NCI-H2227 (cell line): ENCODE data around the gene BABAM2.

Experiments used
- DNase-seq: peaks from one replicate; lab custom pipeline; 2025; ENCODE audit not compliant: unreplicated experiment; lab: John Stamatoyannopoulos, UW

The BABAM2 gene

DNA sequence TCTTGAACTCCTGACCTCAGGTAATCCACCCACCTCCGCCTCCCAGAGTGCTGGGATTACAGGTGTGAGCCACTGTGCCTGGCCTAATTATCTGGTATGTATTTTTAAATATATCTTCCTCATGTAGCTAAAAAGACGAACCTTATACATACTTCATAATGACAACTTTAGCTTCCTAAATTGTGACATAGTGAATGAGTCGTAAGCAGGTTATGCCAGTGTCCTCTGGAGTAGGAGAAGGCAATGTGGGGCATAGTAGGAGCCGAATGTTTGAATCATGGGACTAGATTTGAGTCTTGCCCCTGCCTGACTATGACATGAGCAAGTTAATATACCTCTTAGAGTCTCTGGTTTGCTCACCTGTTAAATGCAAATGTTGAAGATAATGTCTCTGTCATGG is 406.4 kb downstream of the BABAM2 start:
- no peak for DNase-seq

DNA sequence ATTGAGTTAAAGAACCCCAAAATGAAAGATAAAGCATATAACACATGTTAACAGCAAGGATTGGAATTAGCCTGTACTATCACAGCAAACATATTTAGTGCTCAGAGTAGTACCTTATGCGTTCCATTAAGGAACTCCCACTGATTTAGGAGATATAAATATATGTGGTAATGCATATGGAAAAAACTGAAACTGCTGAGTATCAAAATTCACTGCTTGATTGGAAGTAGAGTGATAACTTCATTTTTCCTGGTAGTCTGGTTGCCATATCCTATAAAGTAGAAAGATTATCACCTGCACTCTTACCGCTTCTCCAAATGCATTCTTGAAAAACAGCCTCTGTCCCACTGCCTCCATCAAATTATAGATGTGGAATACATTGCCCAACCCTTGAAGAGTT is 407.0 kb downstream of the BABAM2 start:
- DNase-seq, result no peak

DNA sequence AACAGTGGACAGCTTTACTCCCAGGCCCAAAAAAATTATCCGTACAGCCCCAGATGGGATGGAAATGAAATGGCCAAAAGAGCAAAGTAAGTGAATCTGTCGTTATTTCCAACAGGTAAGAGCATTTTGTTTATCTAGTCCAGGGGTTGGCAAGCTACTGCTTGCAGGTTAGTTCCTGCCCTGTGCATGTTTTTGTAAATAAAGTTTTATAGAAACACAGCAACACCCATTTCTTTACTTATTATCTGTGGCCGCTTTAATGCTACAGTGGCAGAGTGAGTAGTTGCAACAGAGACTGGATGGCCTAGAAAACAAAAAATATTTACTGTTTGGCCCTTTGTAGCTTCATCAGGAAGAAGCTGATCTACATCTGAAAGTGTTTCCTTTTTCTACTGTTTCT is 407.9 kb downstream of the BABAM2 start:
- DNase-seq, result no peak

DNA sequence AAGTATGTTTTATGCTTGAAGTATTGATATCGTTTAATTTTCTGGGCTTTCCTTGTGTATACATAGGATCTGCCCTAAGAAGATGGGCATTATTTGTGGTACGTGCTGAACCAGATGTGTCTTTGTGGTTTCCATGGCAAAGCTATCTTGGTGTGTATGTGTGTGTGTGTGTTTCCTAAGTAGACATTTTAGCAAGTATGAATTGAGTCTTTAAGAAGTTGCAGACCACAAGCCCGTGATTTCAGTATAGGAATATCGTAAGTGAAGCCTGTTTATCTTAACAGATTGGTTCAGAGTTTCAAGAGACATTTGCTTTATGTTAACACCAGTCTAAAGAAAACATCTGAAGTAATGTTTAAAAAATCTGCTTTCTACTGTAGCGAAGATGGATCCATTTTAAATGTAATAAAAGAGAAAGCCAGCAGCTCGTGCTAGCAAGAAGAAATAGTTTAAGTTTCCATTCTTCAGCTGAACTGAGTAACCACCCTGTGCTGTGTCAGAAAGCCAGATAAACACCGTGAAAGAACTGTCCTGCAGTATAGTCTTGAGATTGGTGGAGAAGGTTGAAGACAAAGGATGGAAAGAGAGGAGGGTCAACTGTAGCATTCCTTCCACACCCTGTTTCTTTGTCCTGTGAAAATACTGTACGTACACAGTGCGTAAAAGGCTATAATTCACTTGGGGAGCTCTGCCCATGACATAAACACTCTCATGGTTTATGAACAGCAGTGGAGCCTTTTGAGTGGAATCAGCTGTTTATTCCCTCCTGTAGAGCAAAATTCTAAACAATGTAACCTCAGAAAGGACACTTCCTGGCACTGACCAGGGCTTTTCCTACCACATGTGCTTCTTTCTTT is 410.2 kb downstream of the BABAM2 start:
- peak; percentile 67 for DNase-seq

DNA sequence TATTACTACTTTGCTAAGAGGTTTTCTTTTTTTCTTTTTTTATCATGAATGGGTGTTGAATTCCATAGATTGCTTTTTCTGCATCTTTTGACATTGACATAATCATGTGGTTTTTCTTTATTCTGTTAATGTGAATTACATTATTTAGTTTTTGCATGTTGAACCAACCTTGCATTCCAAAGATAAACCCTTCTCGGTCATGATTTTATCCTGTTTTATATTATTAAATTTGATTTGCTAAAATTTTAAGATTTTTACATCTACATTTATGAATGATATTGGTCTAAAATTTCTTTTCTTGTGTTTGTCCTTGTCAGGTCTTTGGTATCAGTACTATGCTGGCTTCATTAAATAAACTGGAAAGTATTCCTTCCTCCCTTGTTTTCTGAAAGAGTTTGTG is 414.7 kb downstream of the BABAM2 start:
- no peak for DNase-seq

DNA sequence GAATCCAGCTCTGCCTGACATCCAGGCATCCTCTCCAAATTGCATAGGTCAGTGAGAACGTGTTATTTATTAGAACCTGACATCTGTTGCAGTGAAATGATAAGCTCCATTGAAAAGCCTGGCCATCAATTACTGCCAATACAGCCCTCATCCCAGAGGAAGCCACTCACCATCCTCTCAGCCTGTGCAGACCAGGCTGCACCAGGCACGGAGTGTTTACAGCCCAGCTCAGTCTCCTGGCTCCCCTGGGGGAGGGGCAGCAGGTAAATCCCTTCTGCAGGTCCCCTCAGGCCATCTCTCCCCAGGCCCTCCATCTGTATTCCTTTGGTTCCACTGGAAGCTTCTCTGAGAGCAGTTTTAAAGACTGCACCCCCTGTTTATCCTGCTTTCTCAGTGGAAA is 419.6 kb downstream of the BABAM2 start:
- DNase-seq, result peak; percentile 51

DNA sequence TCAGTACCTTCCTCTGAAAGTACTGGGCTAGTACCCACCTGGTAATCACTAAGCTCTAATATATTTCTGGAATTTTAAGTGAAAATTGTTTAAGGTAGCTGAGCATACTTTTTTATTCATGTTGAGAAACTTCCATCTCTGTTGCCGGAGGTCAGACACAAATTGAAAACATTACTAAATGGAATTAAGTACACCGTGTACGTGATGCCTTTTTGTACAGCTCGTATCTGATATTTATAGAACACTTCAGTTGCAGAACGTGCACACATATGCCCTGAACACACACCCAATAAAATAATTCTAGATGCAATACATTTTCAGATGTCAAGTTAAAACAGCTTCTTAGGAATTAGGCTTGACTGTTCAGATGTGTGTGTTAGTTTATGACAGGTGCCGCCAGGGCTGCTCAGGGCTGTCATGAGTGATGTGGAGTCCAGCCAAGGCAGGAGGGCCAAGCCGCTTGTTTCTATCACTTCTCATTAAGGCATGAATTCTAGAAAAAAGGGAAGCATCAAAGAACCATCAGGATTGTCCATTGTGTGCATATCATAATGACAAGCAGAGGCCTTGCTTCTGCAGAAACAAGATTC is 421.2 kb downstream of the BABAM2 start:
- no peak for DNase-seq

DNA sequence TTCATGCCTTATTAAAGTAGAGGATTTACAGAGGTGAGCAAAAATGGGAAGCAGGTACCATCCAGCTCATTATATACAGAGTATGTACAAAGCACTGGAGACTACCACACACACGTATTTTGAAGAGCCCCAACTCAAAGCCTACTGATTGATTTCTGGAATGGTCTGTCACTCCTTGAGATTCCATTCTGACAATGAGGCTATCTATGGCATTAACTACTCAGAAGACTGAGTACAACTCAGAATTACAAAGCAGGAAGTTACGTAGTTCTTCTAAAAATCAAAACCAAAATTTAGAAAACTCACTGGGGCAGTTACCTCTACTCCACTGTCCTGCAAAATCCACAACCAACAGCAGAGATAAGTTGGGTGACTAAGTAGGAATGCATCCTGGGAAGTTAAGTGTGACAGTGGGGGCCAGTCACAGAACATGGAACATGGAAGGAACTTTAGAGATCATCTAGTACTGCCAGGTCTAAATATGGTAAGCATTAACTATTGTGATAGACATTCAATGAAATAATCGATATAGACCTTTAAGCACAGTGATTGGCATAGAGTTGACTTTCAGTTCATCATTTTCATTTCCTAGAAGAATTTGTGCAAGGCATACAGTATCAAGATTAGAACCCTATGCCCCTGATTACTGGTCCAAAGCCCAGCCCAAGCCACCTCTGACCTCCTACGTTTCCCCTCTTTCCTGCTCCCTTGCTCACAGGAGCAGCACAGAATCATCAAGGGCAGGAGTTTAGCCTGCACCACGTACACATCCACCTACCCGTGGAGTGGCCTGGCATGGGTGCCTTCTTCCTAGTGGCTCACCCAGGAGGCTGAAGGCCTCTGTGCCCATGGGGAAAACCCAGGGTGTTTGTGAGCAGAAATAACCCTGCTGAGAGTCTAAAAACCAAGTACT is 422.0 kb downstream of the BABAM2 start:
- no peak for DNase-seq

DNA sequence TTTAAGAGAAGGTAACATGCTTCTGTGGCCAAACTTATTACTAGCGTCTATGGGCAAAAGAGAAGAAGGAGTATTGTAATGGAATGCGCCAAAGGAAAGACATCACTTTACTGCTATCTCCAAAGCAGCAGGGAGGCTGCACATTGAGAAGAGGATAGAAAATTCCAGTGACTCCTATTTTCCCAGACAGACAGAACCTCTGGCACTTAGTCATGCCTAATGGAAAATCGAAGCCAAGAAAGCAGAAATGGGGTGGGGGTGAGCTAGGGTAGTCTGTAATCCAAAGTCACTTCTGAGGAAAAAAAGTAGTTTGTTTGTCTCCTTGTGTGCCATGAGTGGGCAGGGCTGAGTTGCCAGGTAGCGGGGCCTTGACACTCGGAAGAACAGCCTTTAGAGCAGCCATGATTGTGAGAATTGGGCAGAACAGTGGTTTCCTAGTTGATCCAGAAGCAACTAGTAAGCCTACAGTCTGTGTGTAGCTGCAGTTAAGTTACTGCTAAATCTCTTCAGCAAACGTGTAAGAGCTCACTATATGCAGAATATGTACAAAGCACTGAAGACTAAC is 422.8 kb downstream of the BABAM2 start:
- DNase-seq, result no peak

DNA sequence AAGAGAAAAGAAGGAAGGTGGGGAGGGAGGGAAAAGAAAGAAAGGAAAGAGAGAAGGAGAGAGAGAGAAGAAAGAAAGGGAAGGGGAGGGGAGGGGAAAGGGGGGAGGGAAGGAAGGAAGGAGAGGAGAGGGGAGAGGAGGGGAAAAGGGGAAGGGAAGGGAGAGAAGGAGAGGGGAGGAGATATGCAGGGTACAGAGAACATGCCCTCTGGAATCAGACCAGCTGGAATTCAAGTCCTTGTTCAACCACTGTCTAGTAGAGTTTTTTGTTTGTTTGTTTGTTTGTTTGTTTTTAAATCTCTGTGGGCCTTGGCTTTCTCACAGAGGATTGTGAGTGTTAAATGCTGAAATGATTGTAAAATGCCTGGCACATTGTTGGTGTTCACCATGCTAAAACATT is 424.4 kb downstream of the BABAM2 start:
- no peak for DNase-seq

DNA sequence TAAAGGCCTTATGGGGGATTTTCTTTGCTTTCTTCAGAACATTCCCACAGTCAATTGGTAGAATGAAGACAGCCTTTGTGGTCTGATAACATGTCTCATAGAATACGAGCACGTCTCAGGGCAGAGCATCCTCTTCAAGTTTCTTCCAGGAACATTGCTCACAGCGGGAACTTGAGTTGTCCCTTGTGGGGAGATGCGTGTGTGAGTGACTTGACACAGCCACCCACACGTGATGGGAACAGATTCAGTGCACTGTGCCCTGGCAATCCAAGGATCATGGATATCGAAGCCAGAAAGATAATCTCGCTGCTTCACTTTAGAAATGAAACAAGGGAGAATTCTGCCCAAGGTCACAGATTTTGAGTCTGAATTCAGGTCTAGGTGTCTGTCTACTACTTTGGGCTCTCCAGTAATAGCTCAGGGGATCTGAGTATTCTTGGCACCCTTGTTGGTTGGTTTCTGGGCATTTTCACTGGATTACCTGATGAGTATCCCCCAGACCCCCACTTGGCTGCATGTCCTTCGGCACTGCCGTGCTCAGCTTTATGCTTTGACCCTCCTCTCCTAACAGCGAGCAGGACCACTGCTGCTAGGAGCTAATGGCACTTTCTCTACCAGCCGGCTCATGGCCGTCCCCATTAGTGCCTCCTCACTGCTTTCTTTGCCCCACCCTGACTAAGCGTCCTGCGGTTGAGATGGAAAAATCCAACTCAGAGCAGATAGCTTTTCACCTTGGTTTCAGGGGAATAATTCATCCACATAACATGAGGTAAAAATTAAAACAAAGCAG is 426.2 kb downstream of the BABAM2 start:
- DNase-seq, result no peak

DNA sequence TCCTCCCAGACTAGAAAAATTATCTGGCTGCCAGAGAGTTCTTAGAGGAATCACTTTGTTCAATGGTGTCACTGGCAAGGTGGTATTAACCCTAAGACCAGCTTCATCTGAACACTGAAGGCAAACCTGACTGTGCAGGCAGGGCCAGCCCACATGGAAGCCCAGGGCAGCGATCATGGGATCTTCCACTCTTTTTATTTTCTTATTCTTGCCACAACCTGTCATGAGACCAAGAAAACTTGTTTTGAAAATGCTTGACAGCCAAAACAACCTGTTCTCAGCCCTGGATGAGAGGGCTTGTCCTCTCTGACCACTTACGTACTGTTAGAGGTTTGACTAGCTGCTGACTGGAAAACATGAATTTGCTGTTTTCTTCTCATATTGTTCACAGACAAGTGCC is 426.9 kb downstream of the BABAM2 start:
- DNase-seq, result no peak

DNA sequence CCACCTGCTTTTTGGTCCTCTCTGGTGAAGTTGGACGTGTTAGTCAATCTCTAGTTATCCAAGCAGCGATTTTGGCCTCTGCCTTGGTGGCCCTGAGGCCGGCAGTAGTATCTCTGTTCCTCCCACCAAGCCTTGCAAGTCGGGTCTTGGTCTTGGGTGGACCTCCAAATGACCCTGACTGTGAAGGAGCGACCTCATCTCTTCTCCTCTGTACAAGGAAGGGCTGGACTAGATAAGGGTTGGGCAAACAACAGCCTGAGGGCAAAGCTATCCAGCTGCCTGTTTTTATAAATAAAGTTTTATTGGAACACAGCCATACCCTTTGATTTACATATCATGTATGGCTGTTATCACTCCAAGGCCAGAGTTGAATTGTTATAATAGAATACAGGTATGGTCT is 427.5 kb downstream of the BABAM2 start:
- no peak for DNase-seq

DNA sequence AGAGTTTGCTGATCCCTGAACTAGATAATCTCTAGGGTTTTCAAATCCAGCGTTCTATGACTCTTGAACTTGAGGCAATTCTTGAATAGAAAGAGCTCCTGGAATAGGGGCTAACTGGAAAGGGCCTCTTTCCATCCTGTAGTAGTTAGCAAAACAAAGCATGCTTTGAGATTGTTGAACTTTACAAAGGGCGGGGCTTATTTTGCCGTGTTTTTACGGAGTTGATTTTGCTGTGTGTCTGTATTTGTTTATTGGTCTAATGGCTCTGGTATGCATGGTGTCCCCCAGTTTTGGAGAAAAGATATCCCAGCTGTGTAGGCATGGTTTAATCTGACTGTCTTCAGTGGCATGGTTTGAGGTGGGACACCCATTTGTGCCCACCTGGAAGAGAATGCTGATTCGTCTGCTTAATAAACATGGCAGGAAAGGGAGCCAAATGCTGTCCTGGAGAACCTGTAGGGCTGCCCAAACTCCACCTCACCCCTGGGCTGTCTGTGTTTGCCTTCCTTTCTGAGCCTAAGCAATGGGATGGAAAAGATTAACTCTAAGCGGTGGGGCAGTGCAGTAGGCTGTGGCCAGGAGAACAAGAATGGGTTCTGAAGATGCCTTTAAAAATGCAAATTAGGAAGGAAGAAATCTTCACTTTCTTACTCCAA is 428.1 kb downstream of the BABAM2 start:
- no peak for DNase-seq

DNA sequence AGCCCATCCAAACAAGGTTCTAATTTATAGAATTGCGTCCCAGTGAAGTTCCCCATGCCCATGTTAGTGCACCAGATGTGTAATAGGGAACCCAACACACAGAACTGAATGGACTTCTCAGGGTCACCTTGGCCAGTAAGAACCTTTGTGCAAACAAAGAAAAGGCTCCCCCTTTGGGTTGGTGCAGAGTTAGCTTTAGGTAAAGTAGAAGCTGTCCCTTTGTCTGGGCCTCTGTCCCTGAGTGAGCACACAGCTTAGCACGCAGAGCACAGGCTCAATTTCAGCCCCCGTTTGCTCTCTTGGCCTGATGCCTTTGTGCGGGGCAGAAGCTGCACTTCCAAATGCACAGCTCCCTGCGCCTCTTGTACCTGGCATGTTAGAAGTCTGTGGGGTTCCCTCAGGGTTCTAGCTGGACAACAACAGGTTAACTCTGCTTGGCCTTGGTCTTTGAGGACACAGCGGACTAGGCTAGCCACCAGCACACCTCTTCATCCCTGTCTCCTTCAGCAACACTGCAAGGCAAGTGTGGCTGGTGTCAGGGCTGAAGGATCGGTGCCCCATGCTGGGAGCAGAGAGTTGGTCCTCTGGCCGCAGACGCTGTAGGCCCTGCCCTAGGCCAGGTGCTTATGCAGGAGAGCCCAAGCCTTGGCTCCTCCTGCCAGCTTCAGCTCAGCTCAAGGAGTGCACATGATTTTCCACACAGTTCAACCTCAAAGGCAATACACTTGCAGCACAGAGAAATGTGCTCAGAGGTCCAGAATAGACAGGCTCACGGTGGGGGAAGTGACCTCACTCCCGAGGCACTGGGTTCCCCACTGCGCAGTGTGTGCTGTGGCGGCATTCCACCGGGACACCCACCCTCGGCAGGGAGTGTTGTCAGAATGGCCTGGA is 428.8 kb downstream of the BABAM2 start:
- no peak for DNase-seq

DNA sequence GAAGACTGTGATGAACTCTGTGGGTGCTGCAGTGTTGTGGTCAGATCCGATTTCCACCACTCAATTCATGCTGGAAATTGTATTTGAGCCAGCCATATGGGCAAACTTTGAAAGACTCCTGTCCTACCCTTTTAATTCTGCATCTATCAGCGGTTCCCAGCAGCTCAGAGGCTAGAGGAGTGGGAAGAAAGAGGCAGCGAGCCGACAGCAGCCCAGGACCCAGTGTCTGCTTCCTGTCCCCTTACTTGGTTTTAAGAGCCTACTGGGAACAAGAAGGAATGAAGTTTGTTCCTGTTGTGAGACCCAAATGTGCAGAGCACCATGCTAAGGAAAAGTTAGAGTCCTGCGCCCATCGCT is 429.5 kb downstream of the BABAM2 start:
- DNase-seq, result no peak

DNA sequence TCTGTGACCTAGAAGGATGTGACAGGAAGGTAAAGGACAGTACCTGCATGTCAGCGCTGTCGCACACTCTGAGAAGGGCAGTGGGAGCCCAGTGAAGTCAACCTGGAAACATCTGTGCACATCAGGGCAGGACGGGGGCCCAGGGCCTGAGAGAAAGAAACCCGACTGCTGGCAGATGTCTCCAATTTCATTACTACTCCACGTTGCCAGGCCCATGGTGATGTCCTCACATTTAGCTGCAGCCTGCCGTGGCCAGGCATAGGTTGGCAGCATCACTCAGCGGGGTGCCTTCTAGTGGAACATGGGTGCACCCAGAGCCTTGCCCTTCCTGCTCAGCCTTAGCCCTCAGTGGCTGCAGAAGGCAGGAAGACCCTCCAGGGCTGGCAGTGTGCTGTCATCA is 429.8 kb downstream of the BABAM2 start:
- no peak for DNase-seq

DNA sequence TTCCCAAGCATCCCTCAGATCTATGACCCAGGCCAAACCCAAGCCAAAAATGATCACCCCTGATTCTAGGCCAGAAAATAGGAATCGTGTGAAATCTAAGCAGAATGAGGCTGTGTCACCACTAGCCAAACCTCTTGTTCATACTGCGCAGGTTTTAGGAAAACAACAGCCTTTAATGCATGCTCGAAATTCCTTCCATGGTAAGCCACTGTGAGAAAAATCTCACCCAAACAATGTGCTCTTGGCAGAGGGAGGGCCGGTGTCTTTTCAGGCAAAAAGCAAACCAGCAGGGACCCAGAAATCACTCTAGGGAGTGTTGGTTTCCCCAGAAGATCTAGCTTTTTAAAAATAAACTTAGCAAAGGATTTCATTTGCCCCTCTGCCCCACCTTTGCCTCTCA is 430.9 kb downstream of the BABAM2 start:
- DNase-seq, result no peak

DNA sequence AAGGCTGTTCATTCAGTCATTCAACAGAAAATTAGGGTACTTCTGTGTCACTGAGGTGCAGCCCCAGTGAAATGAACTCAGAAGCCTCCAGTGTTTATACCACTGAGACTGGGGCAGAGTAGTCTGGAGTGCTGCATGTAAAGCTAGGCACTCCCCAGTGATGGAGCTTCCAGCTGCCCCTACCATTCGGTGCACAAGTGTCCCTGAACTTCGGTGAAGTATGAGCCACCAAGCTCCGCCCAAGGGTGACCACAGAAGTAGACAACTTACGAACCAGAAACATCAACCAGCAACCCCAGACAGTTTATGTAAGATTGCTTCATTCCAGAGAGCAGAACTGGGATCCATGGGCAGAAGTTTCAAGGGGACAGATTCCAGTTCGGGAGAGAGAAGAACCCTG is 431.5 kb downstream of the BABAM2 start:
- no peak for DNase-seq
